Panc1 (cell line): Measurements from ENCODE around the gene COG2. TPM values are rescaled to one million over a fixed set of nuclear protein-coding genes. Genes with fewer than 3 reads are reported as not detected.

Experiments
- ATAC-seq: fragments of 200-7000 bp; cut with Tn5 transposase; 2 replicates; pipeline ENCODE4 v1.9.1; 2020; ENCODE audit warnings: mild to moderate bottlenecking, moderate library complexity
- BruUV-seq: library from RNA; stranded (reverse); fragments of 400-500 nt; replicated peaks from 2 replicates; lab custom pipeline; 2021; lab: Mats Ljungman, UMichigan
- CTCF ChIA-PET: fragments of 300-600 bp; sonication (Branson Sonifier 250); formaldehyde crosslinking; loops from one replicate; lab custom pipeline; 2022; ENCODE audit warnings: antibody characterized with exemption; lab: Charles Lee
- POLR2A ChIA-PET: fragments of 300-600 bp; sonication (Branson Sonifier 250); formaldehyde crosslinking; loops from one replicate; lab custom pipeline; 2022; ENCODE audit warnings: antibody characterized with exemption; lab: Charles Lee
- DNase-seq: peaks from one replicate; pipeline ENCODE4 v3.0.0-alpha.2; 2010; ENCODE audit warnings: low read depth, low spot score
- H3K27ac ChIP-seq: 2 replicates; pipeline ENCODE4 v1.5.1; 2011; ENCODE audit warnings: mild to moderate bottlenecking, low read length, inconsistent platforms
- H3K27me3 ChIP-seq: fragments of 200-500 bp; sonication (Bioruptor generic); 2 replicates; pipeline ENCODE4 v1.6.0; 2014; ENCODE audit warnings: low read length, inconsistent platforms; ENCODE audit not compliant: control insufficient read depth, insufficient read depth
- H3K36me3 ChIP-seq: fragments of 200-500 bp; sonication (Bioruptor generic); 2 replicates; pipeline ENCODE4 v1.5.1; 2014; ENCODE audit warnings: inconsistent platforms, mild to moderate bottlenecking, low read length, moderate library complexity; ENCODE audit not compliant: control insufficient read depth, insufficient read depth
- H3K4me1 ChIP-seq: 2 replicates; pipeline ENCODE4 v1.5.1; 2011; ENCODE audit warnings: inconsistent platforms, mild to moderate bottlenecking, low read length, moderate library complexity; ENCODE audit not compliant: control insufficient read depth, insufficient read depth
- H3K4me3 ChIP-seq, 2 experiments: 2 replicates each; pipeline ENCODE4 v1.5.1; 2011 to 2012; ENCODE audit warnings: low read depth in 2 of 2, low read length in 2 of 2, mild to moderate bottlenecking in 2 of 2, inconsistent platforms in 1 of 2, moderate library complexity in 1 of 2
- H3K9me3 ChIP-seq: fragments of 200-500 bp; sonication (Bioruptor generic); 2 replicates; pipeline ENCODE4 v1.5.1; 2014; ENCODE audit warnings: low read depth, mild to moderate bottlenecking, inconsistent platforms, low read length, moderate library complexity; ENCODE audit not compliant: control insufficient read depth, insufficient read depth
- POLR2AphosphoS5 ChIP-seq: IDR thresholded peaks from 2 replicates; pipeline ENCODE4 v1.6.1; 2012; ENCODE audit warnings: mild to moderate bottlenecking, low read depth, low read length, moderate library complexity
- SIN3A ChIP-seq: IDR thresholded peaks from 2 replicates; pipeline ENCODE4 v1.6.1; 2012; ENCODE audit warnings: low read depth, mild to moderate bottlenecking, low read length, moderate library complexity, borderline replicate concordance; ENCODE audit not compliant: insufficient read depth
- TCF7L2 ChIP-seq: IDR thresholded peaks from 2 replicates; pipeline ENCODE4 v1.6.1; 2011; ENCODE audit warnings: mild to moderate bottlenecking, low read depth, low read length, inconsistent platforms
- in situ Hi-C: cut with HindIII; loops from 2 replicates; pipeline ENCODE4 v1.10.0; 2016; ENCODE audit warnings: low sequenced_read_pairs, low pct_unique_long_range_greater_than_20kb
- intact Hi-C: fragments of 100-400 bp; cut with micrococcal nuclease; formaldehyde crosslinking; loops from one replicate; pipeline ENCODE4 v1.10.0; 2022; ENCODE audit not compliant: unreplicated experiment
- total RNA-seq: library from RNA; stranded (reverse); gene quantifications from one replicate; pipeline ENCODE4 v1.2.1, GENCODE V29; 2021; ENCODE audit not compliant: unreplicated experiment
- TF ChIP-seq, protein P1 (sequence below), 2 experiments: IDR thresholded peaks; 2 replicates each; pipeline ENCODE4 v1.6.1; 2011 to 2012; ENCODE audit warnings: low read depth in 2 of 2, control low read depth in 1 of 2, low read length in 1 of 2, mild to moderate bottlenecking in 1 of 2, moderate library complexity in 1 of 2; ENCODE audit not compliant: insufficient read depth in 1 of 2
- TF ChIP-seq, protein P2 (sequence below): fragments of 450-650 bp; IDR thresholded peaks from 2 replicates; pipeline ENCODE4 v1.5.1; 2017; ENCODE audit warnings: mild to moderate bottlenecking

Gene COG2
- total RNA-seq, 1 experiment from 2014 or later: 20.5 TPM

DNA sequence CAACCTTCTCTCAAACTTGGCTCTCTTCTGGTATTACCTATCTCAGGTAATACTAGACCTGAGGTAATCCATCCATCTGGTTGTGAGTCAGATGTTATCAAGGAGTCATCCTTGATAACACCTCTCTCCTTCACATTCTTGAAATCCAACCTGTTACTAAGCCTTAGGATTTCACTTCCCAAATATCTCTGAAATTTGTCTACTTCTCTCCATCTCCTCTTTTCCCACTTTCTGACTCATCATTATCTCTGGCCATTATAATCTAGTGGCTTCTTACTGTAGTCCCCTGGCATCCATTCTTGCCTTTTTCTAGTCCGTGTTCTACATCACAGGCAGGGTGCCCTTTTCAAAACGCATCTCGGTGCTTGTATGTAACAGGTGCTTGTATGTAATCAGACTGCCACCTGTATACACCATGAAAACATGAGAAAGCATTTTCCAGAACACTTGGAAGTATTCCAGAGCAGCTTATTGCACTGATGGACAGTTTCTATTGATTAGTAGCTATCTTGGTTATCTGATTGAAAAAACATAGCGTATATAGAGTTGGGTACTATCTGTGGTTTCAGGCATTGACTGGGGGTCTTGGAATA, 4.5 kb downstream of the COG2 start:
- H3K36me3 ChIP-seq: peaks cover 9% of the 10 kb centered on the region; the same call in 1 of the 2 replicates
- intact Hi-C loops (no loop called here), in situ Hi-C loops (no loop called here)
- BruUV-seq: no TSS peak
- CTCF ChIA-PET: no interaction called here
- DNase-seq: no peak
- H3K9me3 ChIP-seq: no peaks in the 10 kb centered on the region
- peaks cover 9% of the 10 kb centered on the region for H3K4me1 ChIP-seq
- no peaks in the 10 kb centered on the region for H3K27me3 ChIP-seq
- H3K4me3 ChIP-seq: no peak overlapping the region
- POLR2A ChIA-PET: no interaction called here
- TF ChIP-seq TCF7L2: no peak
- no peak for TF ChIP-seq POLR2AphosphoS5
- TF ChIP-seq, protein P1, sequence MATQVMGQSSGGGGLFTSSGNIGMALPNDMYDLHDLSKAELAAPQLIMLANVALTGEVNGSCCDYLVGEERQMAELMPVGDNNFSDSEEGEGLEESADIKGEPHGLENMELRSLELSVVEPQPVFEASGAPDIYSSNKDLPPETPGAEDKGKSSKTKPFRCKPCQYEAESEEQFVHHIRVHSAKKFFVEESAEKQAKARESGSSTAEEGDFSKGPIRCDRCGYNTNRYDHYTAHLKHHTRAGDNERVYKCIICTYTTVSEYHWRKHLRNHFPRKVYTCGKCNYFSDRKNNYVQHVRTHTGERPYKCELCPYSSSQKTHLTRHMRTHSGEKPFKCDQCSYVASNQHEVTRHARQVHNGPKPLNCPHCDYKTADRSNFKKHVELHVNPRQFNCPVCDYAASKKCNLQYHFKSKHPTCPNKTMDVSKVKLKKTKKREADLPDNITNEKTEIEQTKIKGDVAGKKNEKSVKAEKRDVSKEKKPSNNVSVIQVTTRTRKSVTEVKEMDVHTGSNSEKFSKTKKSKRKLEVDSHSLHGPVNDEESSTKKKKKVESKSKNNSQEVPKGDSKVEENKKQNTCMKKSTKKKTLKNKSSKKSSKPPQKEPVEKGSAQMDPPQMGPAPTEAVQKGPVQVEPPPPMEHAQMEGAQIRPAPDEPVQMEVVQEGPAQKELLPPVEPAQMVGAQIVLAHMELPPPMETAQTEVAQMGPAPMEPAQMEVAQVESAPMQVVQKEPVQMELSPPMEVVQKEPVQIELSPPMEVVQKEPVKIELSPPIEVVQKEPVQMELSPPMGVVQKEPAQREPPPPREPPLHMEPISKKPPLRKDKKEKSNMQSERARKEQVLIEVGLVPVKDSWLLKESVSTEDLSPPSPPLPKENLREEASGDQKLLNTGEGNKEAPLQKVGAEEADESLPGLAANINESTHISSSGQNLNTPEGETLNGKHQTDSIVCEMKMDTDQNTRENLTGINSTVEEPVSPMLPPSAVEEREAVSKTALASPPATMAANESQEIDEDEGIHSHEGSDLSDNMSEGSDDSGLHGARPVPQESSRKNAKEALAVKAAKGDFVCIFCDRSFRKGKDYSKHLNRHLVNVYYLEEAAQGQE (IDR thresholded peaks at IDR 0.05; ENCODE audit: insufficient read depth in 1 of 2, low read depth in 2 of 2, low read length in 1 of 2): no peak
- TF ChIP-seq SIN3A: no peak
- TF ChIP-seq, protein P2, sequence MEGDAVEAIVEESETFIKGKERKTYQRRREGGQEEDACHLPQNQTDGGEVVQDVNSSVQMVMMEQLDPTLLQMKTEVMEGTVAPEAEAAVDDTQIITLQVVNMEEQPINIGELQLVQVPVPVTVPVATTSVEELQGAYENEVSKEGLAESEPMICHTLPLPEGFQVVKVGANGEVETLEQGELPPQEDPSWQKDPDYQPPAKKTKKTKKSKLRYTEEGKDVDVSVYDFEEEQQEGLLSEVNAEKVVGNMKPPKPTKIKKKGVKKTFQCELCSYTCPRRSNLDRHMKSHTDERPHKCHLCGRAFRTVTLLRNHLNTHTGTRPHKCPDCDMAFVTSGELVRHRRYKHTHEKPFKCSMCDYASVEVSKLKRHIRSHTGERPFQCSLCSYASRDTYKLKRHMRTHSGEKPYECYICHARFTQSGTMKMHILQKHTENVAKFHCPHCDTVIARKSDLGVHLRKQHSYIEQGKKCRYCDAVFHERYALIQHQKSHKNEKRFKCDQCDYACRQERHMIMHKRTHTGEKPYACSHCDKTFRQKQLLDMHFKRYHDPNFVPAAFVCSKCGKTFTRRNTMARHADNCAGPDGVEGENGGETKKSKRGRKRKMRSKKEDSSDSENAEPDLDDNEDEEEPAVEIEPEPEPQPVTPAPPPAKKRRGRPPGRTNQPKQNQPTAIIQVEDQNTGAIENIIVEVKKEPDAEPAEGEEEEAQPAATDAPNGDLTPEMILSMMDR: no peak
- no peak overlapping the region for H3K27ac ChIP-seq
- ATAC-seq: no peak

DNA sequence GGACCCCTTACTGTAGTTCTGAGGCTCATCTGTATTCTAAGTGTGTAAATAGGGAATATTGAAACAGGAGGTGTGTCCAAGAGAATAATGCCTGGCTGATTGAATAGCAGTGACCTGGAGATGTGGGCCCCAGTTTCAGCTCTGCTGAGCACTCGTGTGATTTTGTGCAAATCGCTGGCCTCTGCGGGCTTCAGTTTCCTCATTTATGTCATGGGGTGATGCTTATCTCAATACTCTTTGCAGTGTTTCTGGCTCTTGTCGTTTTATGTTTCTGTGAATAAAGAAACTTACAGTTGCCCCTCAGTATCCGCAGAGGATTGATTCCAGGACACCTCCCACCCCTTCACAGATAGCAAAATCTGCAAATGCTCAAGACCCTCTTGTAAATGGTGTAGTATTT, 5.0 kb downstream of the COG2 start:
- ATAC-seq (no peak), DNase-seq (no peak)
- CTCF ChIA-PET: no interaction called here
- H3K27me3 ChIP-seq: no peaks in the 10 kb centered on the region
- TF ChIP-seq POLR2AphosphoS5 (no peak), TCF7L2 (no peak), SIN3A (no peak)
- TF ChIP-seq, protein P1 (IDR thresholded peaks at IDR 0.05; ENCODE audit: insufficient read depth in 1 of 2, low read depth in 2 of 2, low read length in 1 of 2): no peak
- TF ChIP-seq, protein P2: no peak
- H3K27ac ChIP-seq: no peak overlapping the region
- BruUV-seq: no TSS peak
- peaks cover 9% of the 10 kb centered on the region; the same call in 1 of the 2 replicates for H3K36me3 ChIP-seq
- intact Hi-C loops (no loop called here), in situ Hi-C loops (no loop called here)
- H3K9me3 ChIP-seq: no peaks in the 10 kb centered on the region; the same call in 1 of the 2 replicates
- H3K4me1 ChIP-seq: peaks cover 9% of the 10 kb centered on the region
- POLR2A ChIA-PET: no interaction called here
- H3K4me3 ChIP-seq: no peak overlapping the region
